Neuronal stem cell (in vitro differentiated cells): Measurements from ENCODE around the gene SLIRP.

Experiments used
- DNase-seq: peaks from one replicate; pipeline ENCODE4 v3.0.0-alpha.2; 2013; ENCODE audit warnings: low spot score
- H2AFZ ChIP-seq: one replicate; pipeline ENCODE4 v1.6.1; 2013; ENCODE audit warnings: mild to moderate bottlenecking, low read length, inconsistent platforms
- H2AK5ac ChIP-seq: 2 replicates; pipeline ENCODE4 v1.6.1; 2013; ENCODE audit warnings: low read depth, mild to moderate bottlenecking, inconsistent platforms, low read length, moderate library complexity, mixed read lengths
- H2BK120ac ChIP-seq: 2 replicates; pipeline ENCODE4 v1.6.1; 2013; ENCODE audit warnings: low read depth, mild to moderate bottlenecking, inconsistent platforms, low read length, moderate library complexity, mixed read lengths
- H2BK12ac ChIP-seq: one replicate; pipeline ENCODE4 v1.6.1; 2013; ENCODE audit warnings: low read length, inconsistent platforms
- H2BK15ac ChIP-seq: 2 replicates; pipeline ENCODE4 v1.6.1; 2013; ENCODE audit warnings: mild to moderate bottlenecking, low read length, inconsistent platforms, mixed read lengths
- H2BK5ac ChIP-seq: one replicate; pipeline ENCODE4 v1.6.1; 2013; ENCODE audit warnings: inconsistent platforms, mild to moderate bottlenecking, low read length, moderate library complexity
- H3K14ac ChIP-seq: one replicate; pipeline ENCODE4 v1.6.1; 2013; ENCODE audit warnings: low read length, inconsistent platforms
- H3K18ac ChIP-seq: 2 replicates; pipeline ENCODE4 v1.6.1; 2013; ENCODE audit warnings: low read length, inconsistent platforms
- H3K23ac ChIP-seq: 2 replicates; pipeline ENCODE4 v1.6.1; 2013; ENCODE audit warnings: low read depth, mild to moderate bottlenecking, mixed read lengths, low read length, inconsistent platforms; ENCODE audit not compliant: poor library complexity
- H3K27ac ChIP-seq: replicated peaks from 3 replicates; pipeline ENCODE4 v1.5.1; 2013; ENCODE audit warnings: low read length, inconsistent platforms
- H3K27me3 ChIP-seq, 3 experiments: 2 replicates each; pipeline ENCODE4 v1.6.1; 2013; ENCODE audit warnings: low read length in 3 of 3, mild to moderate bottlenecking in 2 of 3, inconsistent platforms in 1 of 3, low read depth in 1 of 3, mixed read lengths in 1 of 3, moderate library complexity in 1 of 3; ENCODE audit not compliant: control insufficient read depth in 3 of 3, insufficient read depth in 3 of 3
- H3K36me3 ChIP-seq, 2 donors: replicated peaks in 1 of 2; 2 replicates each; pipeline ENCODE4 v1.6.1; 2013; ENCODE audit warnings: low read length in 2 of 2; ENCODE audit not compliant: control insufficient read depth in 2 of 2, insufficient read depth in 2 of 2
- H3K4ac ChIP-seq: 2 replicates; pipeline ENCODE4 v1.6.1; 2013; ENCODE audit warnings: inconsistent platforms, mild to moderate bottlenecking, low read length, moderate library complexity
- H3K4me1 ChIP-seq, 2 donors: 1 replicate in 1 of 2; 2 replicates in 1 of 2; pipeline ENCODE4 v1.6.1; 2013; ENCODE audit warnings: low read length in 2 of 2, low read depth in 1 of 2; ENCODE audit not compliant: control insufficient read depth in 2 of 2, insufficient read depth in 1 of 2
- H3K4me2 ChIP-seq: one replicate; pipeline ENCODE4 v1.6.1; 2013; ENCODE audit warnings: mild to moderate bottlenecking, low read length, inconsistent platforms; ENCODE audit not compliant: insufficient read depth, poor library complexity, severe bottlenecking
- H3K4me3 ChIP-seq, 2 donors: 2 replicates each; pipeline ENCODE4 v1.5.1; 2013; ENCODE audit warnings: low read length in 2 of 2, mild to moderate bottlenecking in 2 of 2, inconsistent platforms in 1 of 2, moderate library complexity in 1 of 2
- H3K79me1 ChIP-seq: one replicate; pipeline ENCODE4 v1.6.1; 2013; ENCODE audit warnings: low read depth, mild to moderate bottlenecking, inconsistent platforms, low read length, moderate library complexity
- H3K9ac ChIP-seq: one replicate; pipeline ENCODE4 v1.6.1; 2013; ENCODE audit warnings: mild to moderate bottlenecking, low read depth, low read length, inconsistent platforms; ENCODE audit not compliant: poor library complexity
- H3K9me3 ChIP-seq, 2 donors: replicated peaks in 1 of 2; 2 replicates each; pipeline versions ENCODE3 to v1.6.1; 2013; ENCODE audit warnings: low read length in 2 of 2, mild to moderate bottlenecking in 2 of 2, inconsistent platforms in 1 of 2, low read depth in 1 of 2, mixed read lengths in 1 of 2, moderate library complexity in 1 of 2; ENCODE audit not compliant: control insufficient read depth in 2 of 2, insufficient read depth in 1 of 2
- H4K8ac ChIP-seq: one replicate; pipeline ENCODE4 v1.6.1; 2013; ENCODE audit warnings: low read depth, mild to moderate bottlenecking, inconsistent platforms, low read length, moderate library complexity
- H4K91ac ChIP-seq: one replicate; pipeline ENCODE4 v1.6.1; 2013; ENCODE audit warnings: low read length, low read depth, mild to moderate bottlenecking, inconsistent platforms; ENCODE audit not compliant: poor library complexity
- WGBS, 2 donors: extraction: QIAGEN DNeasy Blood & Tissue Kit; methylation state at CpG; one replicate each; pipeline ENCODE4 v1.1.7; 2013; ENCODE audit warnings: missing lambda C conversion rate in 2 of 2, mixed read lengths in 1 of 2; ENCODE audit not compliant: insufficient read length in 2 of 2, insufficient replicate concordance in 1 of 2; ENCODE audit errors: extremely low coverage in 2 of 2; 5-methylcytosine and 5-hydroxymethylcytosine counted together

SLIRP gene

DNA sequence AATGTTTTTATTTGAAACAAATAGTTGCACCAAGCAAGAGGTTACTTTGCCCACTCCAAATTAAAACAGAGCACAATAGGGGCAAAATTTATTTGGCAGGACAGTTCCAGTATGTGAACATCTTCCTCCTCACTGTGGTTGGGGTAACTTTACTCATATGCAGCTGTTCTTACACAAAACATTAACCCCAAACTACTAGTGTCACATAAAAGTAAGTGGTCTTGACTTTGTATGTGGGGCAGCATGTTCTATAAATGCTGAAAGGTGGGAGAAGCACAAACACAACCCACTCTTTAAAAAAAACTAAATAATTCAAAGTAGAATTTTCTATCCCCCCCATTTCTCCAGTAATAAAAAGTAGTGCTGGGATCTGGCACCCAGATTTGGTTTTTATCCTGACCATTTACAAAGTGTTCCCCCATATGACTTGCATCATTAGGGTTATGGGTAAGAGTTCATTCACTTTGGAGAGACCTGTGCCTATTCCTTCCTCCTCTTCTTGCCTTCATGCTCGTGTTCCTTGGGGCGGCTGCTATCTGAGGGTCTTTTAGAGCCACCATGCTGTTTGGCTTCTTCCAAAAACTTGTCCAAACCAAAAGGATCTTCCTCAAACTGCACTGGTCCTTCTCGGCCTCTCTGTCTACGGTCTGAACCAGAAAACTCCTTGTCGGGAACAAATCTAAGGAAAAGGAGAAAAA lies 9.9 kb downstream of the SLIRP start:
- H3K4me2 ChIP-seq: no peak overlapping the region
- H3K36me3 ChIP-seq: peaks cover 12 to 98% of the 10 kb centered on the region in 2 donors
- no CpG with 5 or more reads among the region's 5 CpGs for WGBS, 2 donors
- no peak overlapping the region for H3K9ac ChIP-seq
- no peak overlapping the region for H2AK5ac ChIP-seq
- no peak overlapping the region for H4K91ac ChIP-seq
- no peaks in the 10 kb centered on the region for H3K4me1 ChIP-seq
- H4K8ac ChIP-seq: no peak overlapping the region
- no peak overlapping the region for H3K4ac ChIP-seq
- H3K14ac ChIP-seq: no peak overlapping the region
- no peak overlapping the region for H3K4me3 ChIP-seq
- no peaks in the 10 kb centered on the region for H3K27me3 ChIP-seq
- H3K9me3 ChIP-seq: no peaks in the 10 kb centered on the region
- no peak for DNase-seq
- no peak overlapping the region for H3K27ac ChIP-seq
- no peak overlapping the region for H2BK5ac ChIP-seq
- H3K18ac ChIP-seq: no peak overlapping the region
- H2AFZ ChIP-seq: no peak overlapping the region
- H2BK15ac ChIP-seq: no peak overlapping the region
- no peak overlapping the region for H2BK120ac ChIP-seq
- H3K23ac ChIP-seq: no peak overlapping the region
- H2BK12ac ChIP-seq: no peak overlapping the region
- H3K79me1 ChIP-seq: peaks cover 2% of the 10 kb centered on the region

GRCh38 chr14:77721437-77721836 lies 13.5 kb downstream of the SLIRP start:
- H3K4me1 ChIP-seq: no peaks in the 10 kb centered on the region
- no peak overlapping the region for H3K14ac ChIP-seq
- H3K9me3 ChIP-seq: no peaks in the 10 kb centered on the region
- no peak for DNase-seq
- peaks cover 20 to 99% of the 10 kb centered on the region in 2 donors for H3K36me3 ChIP-seq
- H2BK5ac ChIP-seq: no peak overlapping the region
- no peak overlapping the region for H2BK15ac ChIP-seq
- no peak overlapping the region for H3K27ac ChIP-seq
- no peak overlapping the region for H3K4me2 ChIP-seq
- H3K18ac ChIP-seq: no peak overlapping the region
- WGBS, 2 donors: no CpG with 5 or more reads among the region's 5 CpGs
- H3K9ac ChIP-seq: no peak overlapping the region
- H3K4ac ChIP-seq: no peak overlapping the region
- H2AK5ac ChIP-seq: no peak overlapping the region
- no peaks in the 10 kb centered on the region for H3K27me3 ChIP-seq
- H3K23ac ChIP-seq: no peak overlapping the region
- H2BK12ac ChIP-seq: no peak overlapping the region
- no peak overlapping the region for H2AFZ ChIP-seq
- peaks cover 4% of the 10 kb centered on the region for H3K79me1 ChIP-seq
- H3K4me3 ChIP-seq: no peak overlapping the region
- no peak overlapping the region for H2BK120ac ChIP-seq
- no peak overlapping the region for H4K91ac ChIP-seq
- no peak overlapping the region for H4K8ac ChIP-seq

GRCh38 chr14:77722301-77722700 lies 14.4 kb downstream of the SLIRP start:
- peaks cover 4% of the 10 kb centered on the region for H3K79me1 ChIP-seq
- no peaks in the 10 kb centered on the region for H3K27me3 ChIP-seq
- H3K9ac ChIP-seq: no peak overlapping the region
- no peak overlapping the region for H2BK5ac ChIP-seq
- no peak overlapping the region for H3K4me2 ChIP-seq
- no peak overlapping the region for H3K4me3 ChIP-seq
- H3K4me1 ChIP-seq: no peaks in the 10 kb centered on the region
- no peak overlapping the region for H3K4ac ChIP-seq
- H4K91ac ChIP-seq: no peak overlapping the region
- no peak overlapping the region for H3K18ac ChIP-seq
- no peak overlapping the region for H2BK15ac ChIP-seq
- no peaks in the 10 kb centered on the region for H3K9me3 ChIP-seq
- H2AFZ ChIP-seq: no peak overlapping the region
- H3K36me3 ChIP-seq: peaks cover 23 to 99% of the 10 kb centered on the region in 2 donors
- no peak overlapping the region for H2AK5ac ChIP-seq
- no peak for DNase-seq
- H3K27ac ChIP-seq: no peak overlapping the region
- no peak overlapping the region for H2BK120ac ChIP-seq
- H3K14ac ChIP-seq: no peak overlapping the region
- WGBS, 2 donors: 100% methylated on average over 2 of the region's 3 CpGs; no CpG with 5 or more reads in 1 of the 2 donors
- no peak overlapping the region for H2BK12ac ChIP-seq
- H4K8ac ChIP-seq: no peak overlapping the region
- no peak overlapping the region for H3K23ac ChIP-seq

DNA sequence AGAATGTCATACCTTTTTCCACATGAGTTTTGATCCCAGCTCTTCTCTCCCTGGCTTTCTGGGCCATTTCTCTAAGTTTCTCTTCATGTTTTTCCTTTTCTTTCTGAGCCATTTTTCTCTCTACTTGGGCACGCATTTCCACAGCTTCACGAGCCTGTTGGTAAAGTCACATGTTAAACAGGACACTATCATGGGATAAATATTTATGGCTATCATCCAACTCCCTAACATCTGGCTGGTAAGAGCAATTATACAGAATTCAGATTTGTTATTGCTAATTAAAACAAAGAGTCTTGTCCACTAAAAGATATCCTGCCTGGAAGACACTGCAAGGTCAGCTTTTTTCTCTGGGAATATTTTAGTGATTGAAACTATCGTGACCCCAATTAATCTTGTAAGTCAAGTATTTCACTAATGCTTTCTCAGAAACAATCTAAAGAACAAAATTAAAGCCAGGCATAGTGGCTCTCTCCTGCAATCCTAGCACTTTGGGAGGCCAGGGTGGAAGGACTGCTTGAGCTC lies 23.1 kb downstream of the SLIRP start:
- H3K79me1 ChIP-seq: peaks cover 4% of the 10 kb centered on the region
- H2AFZ ChIP-seq: no peak overlapping the region
- no peak overlapping the region for H2BK5ac ChIP-seq
- no peak overlapping the region for H2BK12ac ChIP-seq
- no peak overlapping the region for H4K8ac ChIP-seq
- no peak overlapping the region for H2AK5ac ChIP-seq
- no peak overlapping the region for H3K27ac ChIP-seq
- no peak overlapping the region for H3K4me2 ChIP-seq
- H3K14ac ChIP-seq: no peak overlapping the region
- no peak overlapping the region for H3K4me3 ChIP-seq
- no peaks in the 10 kb centered on the region for H3K4me1 ChIP-seq
- no peak overlapping the region for H3K23ac ChIP-seq
- no peak overlapping the region for H3K18ac ChIP-seq
- no peaks in the 10 kb centered on the region for H3K9me3 ChIP-seq
- H3K27me3 ChIP-seq: no peaks in the 10 kb centered on the region
- H2BK120ac ChIP-seq: no peak overlapping the region
- H3K36me3 ChIP-seq: peaks cover 32 to 99% of the 10 kb centered on the region in 2 donors
- no peak overlapping the region for H2BK15ac ChIP-seq
- H3K4ac ChIP-seq: no peak overlapping the region
- WGBS, 2 donors: no CpG with 5 or more reads among the region's 3 CpGs
- H4K91ac ChIP-seq: no peak overlapping the region
- DNase-seq: no peak
- H3K9ac ChIP-seq: no peak overlapping the region
